WTC11 (cell line): ENCODE results near the gene CTCFL. TPM values are rescaled to one million over a fixed set of nuclear protein-coding genes. Genes with fewer than 3 reads are reported as not detected.

Experiments
- ATAC-seq: fragments of 200-7000 bp; cut with Tn5 transposase; 2 replicates; pipeline ENCODE4 v1.10.0; 2021; ENCODE audit warnings: mild to moderate bottlenecking, moderate library complexity
- CTCF ChIA-PET: fragments of 300-600 bp; sonication (Branson Sonifier 250); formaldehyde crosslinking; loops from one replicate; lab custom pipeline; 2021; ENCODE audit warnings: antibody characterized with exemption; lab: Charles Lee
- POLR2A ChIA-PET: fragments of 350-600 bp; sonication (Branson Sonifier 250); formaldehyde crosslinking; loops from one replicate; lab custom pipeline; 2021; ENCODE audit warnings: antibody characterized with exemption; lab: Charles Lee
- DNase-seq: peaks from one replicate; pipeline ENCODE4 v3.0.0; 2021; ENCODE audit warnings: low spot score
- H3K27ac Mint-ChIP-seq: 2 replicates; pipeline ENCODE4 v1.8.0; 2021; ENCODE audit warnings: mixed read lengths
- H3K27me3 Mint-ChIP-seq: 2 replicates; pipeline ENCODE4 v1.8.0; 2021; ENCODE audit warnings: low read depth, mild to moderate bottlenecking, moderate library complexity, mixed read lengths
- H3K36me3 Mint-ChIP-seq: 2 replicates; pipeline ENCODE4 v1.8.0; 2021; ENCODE audit warnings: mixed read lengths
- H3K4me1 Mint-ChIP-seq: 2 replicates; pipeline ENCODE4 v1.8.0; 2022; ENCODE audit warnings: mixed read lengths
- H3K4me3 Mint-ChIP-seq: 2 replicates; pipeline ENCODE4 v1.8.0; 2021; ENCODE audit warnings: mild to moderate bottlenecking, moderate library complexity, mixed read lengths
- H3K9me3 Mint-ChIP-seq: 2 replicates; pipeline ENCODE4 v1.8.0; 2021; ENCODE audit warnings: mixed read lengths
- ATF1 ChIP-seq: sonication (generic); formaldehyde crosslinking; IDR thresholded peaks from 2 replicates; pipeline ENCODE4 v1.8.1; 2023; ENCODE audit warnings: mild to moderate bottlenecking, moderate library complexity, missing genetic modification reagents
- CBFB ChIP-seq: sonication (generic); formaldehyde crosslinking; IDR thresholded peaks from 2 replicates; pipeline ENCODE4 v1.8.1; 2022; ENCODE audit warnings: mild to moderate bottlenecking, low read depth, missing genetic modification reagents
- CREM ChIP-seq: sonication (generic); formaldehyde crosslinking; IDR thresholded peaks from 2 replicates; pipeline ENCODE4 v1.8.1; 2022; ENCODE audit warnings: mild to moderate bottlenecking, missing genetic modification reagents, moderate library complexity
- E2F1 ChIP-seq: sonication (generic); formaldehyde crosslinking; IDR thresholded peaks from 2 replicates; pipeline ENCODE4 v1.8.0; 2022; ENCODE audit warnings: mild to moderate bottlenecking, missing genetic modification reagents
- E2F5 ChIP-seq: sonication (generic); formaldehyde crosslinking; IDR thresholded peaks from 2 replicates; pipeline ENCODE4 v1.8.1; 2022; ENCODE audit warnings: mild to moderate bottlenecking, moderate library complexity, missing genetic modification reagents
- FOXJ3 ChIP-seq: sonication (generic); formaldehyde crosslinking; IDR thresholded peaks from 2 replicates; pipeline ENCODE4 v1.9.0; 2021; ENCODE audit warnings: missing genetic modification reagents, mild to moderate bottlenecking, borderline replicate concordance
- FOXP1 ChIP-seq: sonication (generic); formaldehyde crosslinking; IDR thresholded peaks from 2 replicates; pipeline ENCODE4 v1.8.0; 2022; ENCODE audit warnings: missing genetic modification reagents, mild to moderate bottlenecking, moderate library complexity, borderline replicate concordance
- GABPB1 ChIP-seq: sonication (generic); formaldehyde crosslinking; IDR thresholded peaks from 2 replicates; pipeline ENCODE4 v1.8.1; 2023; ENCODE audit warnings: mild to moderate bottlenecking, missing genetic modification reagents
- IRF1 ChIP-seq: sonication (generic); formaldehyde crosslinking; IDR thresholded peaks from 2 replicates; pipeline ENCODE4 v1.8.0; 2023; ENCODE audit warnings: missing genetic modification reagents
- IRF2 ChIP-seq: sonication (generic); formaldehyde crosslinking; IDR thresholded peaks from 2 replicates; pipeline ENCODE4 v1.8.0; 2022; ENCODE audit warnings: low read depth, missing genetic modification reagents, borderline replicate concordance
- MAX ChIP-seq: sonication (generic); formaldehyde crosslinking; IDR thresholded peaks from 2 replicates; pipeline ENCODE4 v1.8.0; 2022; ENCODE audit warnings: mild to moderate bottlenecking, missing genetic modification reagents
- NFYB ChIP-seq: sonication (generic); formaldehyde crosslinking; conservative IDR thresholded peaks from 2 replicates; pipeline ENCODE4 v1.8.0; 2022; ENCODE audit warnings: low read depth, missing genetic modification reagents
- NR3C1 ChIP-seq: sonication (generic); formaldehyde crosslinking; conservative IDR thresholded peaks from 2 replicates; pipeline ENCODE4 v1.8.1; 2023; ENCODE audit warnings: low read depth, mild to moderate bottlenecking, missing genetic modification reagents
- OVOL2 ChIP-seq: fragments of 250-450 bp; sonication (Bioruptor Pico); IDR thresholded peaks from 2 replicates; pipeline ENCODE4 v1.9.0; 2021; ENCODE audit warnings: mild to moderate bottlenecking, borderline replicate concordance
- PREB ChIP-seq: sonication (generic); formaldehyde crosslinking; IDR thresholded peaks from 2 replicates; pipeline ENCODE4 v1.8.1; 2022; ENCODE audit warnings: mild to moderate bottlenecking, missing genetic modification reagents, moderate library complexity, borderline replicate concordance
- SOX15 ChIP-seq: fragments of 250-450 bp; sonication (Bioruptor Pico); IDR thresholded peaks from 2 replicates; pipeline ENCODE4 v1.9.0; 2021; ENCODE audit warnings: mild to moderate bottlenecking
- ZBTB21 ChIP-seq: sonication (generic); formaldehyde crosslinking; IDR thresholded peaks from 2 replicates; pipeline ENCODE4 v1.8.1; 2023; ENCODE audit warnings: mild to moderate bottlenecking, missing genetic modification reagents, borderline replicate concordance
- ZNF138 ChIP-seq: sonication (generic); formaldehyde crosslinking; conservative IDR thresholded peaks from 2 replicates; pipeline ENCODE4 v1.8.1; 2022; ENCODE audit warnings: mild to moderate bottlenecking, moderate library complexity, missing genetic modification reagents
- ZNF281 ChIP-seq: sonication (generic); formaldehyde crosslinking; IDR thresholded peaks from 2 replicates; pipeline ENCODE4 v1.8.0; 2023; ENCODE audit warnings: mild to moderate bottlenecking, missing genetic modification reagents
- ZNF396 ChIP-seq: fragments of 250-450 bp; sonication (Bioruptor Pico); IDR thresholded peaks from 2 replicates; pipeline ENCODE4 v1.8.0; 2021; ENCODE audit warnings: mild to moderate bottlenecking, moderate library complexity, borderline replicate concordance
- ZNF425 ChIP-seq: fragments of 250-450 bp; sonication (Bioruptor Pico); conservative IDR thresholded peaks from 2 replicates; pipeline ENCODE4 v1.9.0; 2021; ENCODE audit warnings: mild to moderate bottlenecking
- ZSCAN18 ChIP-seq: fragments of 250-450 bp; sonication (Bioruptor Pico); IDR thresholded peaks from 2 replicates; pipeline ENCODE4 v2.1.2; 2022; ENCODE audit warnings: mild to moderate bottlenecking, moderate library complexity
- total RNA-seq: library from RNA; stranded (reverse); gene quantifications from 3 replicates; pipeline ENCODE4 v1.2.3, GENCODE V29; 2021

Gene CTCFL
- total RNA-seq, 1 experiment from 2014 or later, result 0.70 TPM

GRCh38 chr20:57505979-57506378 is 19.0 kb downstream of the CTCFL start (continued):
- no peak for TF ChIP-seq MAX
- TF ChIP-seq CREM, result no peak
- no peak for TF ChIP-seq GABPB1
- TF ChIP-seq ZBTB21 (CRISPR knock-in tag), result no peak
- no peak for TF ChIP-seq IRF1 (CRISPR knock-in tag)
- TF ChIP-seq ZNF396 (CRISPR knock-in tag), result no peak
- no peak for TF ChIP-seq NFYB (CRISPR knock-in tag)
- no peak for TF ChIP-seq SOX15 (CRISPR knock-in tag)
- no peak for TF ChIP-seq E2F1 (CRISPR knock-in tag)

GRCh38 chr20:57504411-57504810 is 20.5 kb downstream of the CTCFL start:
- H3K27me3 Mint-ChIP-seq, result no peaks in the 10 kb centered on the region
- POLR2A ChIA-PET, result no interaction called here
- TF ChIP-seq NR3C1 (no peak), ZSCAN18 (CRISPR knock-in tag) (no peak), ZNF281 (CRISPR knock-in tag) (no peak)
- TF ChIP-seq, all 79 proteins: peak for 0
- peaks cover 3% of the 10 kb centered on the region; the same call in 1 of the 2 replicates for H3K9me3 Mint-ChIP-seq
- H3K27ac Mint-ChIP-seq, result no peak overlapping the region
- no peaks in the 10 kb centered on the region for H3K36me3 Mint-ChIP-seq
- CTCF ChIA-PET, result interaction anchor here (0.6 to 1.0 kb wide), 2 partner anchors 79 to 84 kb away, joined by 3 read pairs; no protein-coding TSS in a partner anchor
- peaks cover 28% of the 10 kb centered on the region for H3K4me1 Mint-ChIP-seq
- ATAC-seq (no peak), DNase-seq (no peak)
- H3K4me3 Mint-ChIP-seq, result no peak overlapping the region

- H3K36me3 Mint-ChIP-seq, result no peaks in the 10 kb centered on the region
- POLR2A ChIA-PET, result no interaction called here
- CTCF ChIA-PET, result interaction anchor here (1.0 to 1.8 kb wide), 3 partner anchors 11 to 120 kb away, joined by 3 to 5 read pairs (median 3); no protein-coding TSS in a partner anchor
- no peak for DNase-seq
- H3K4me3 Mint-ChIP-seq, result no peak overlapping the region
- no peaks in the 10 kb centered on the region for H3K27me3 Mint-ChIP-seq
- ATAC-seq, result no peak
- H3K4me1 Mint-ChIP-seq, result peaks cover 26% of the 10 kb centered on the region
- no peak overlapping the region for H3K27ac Mint-ChIP-seq
- H3K9me3 Mint-ChIP-seq, result peaks cover 3% of the 10 kb centered on the region; the same call in 1 of the 2 replicates
- no peak for TF ChIP-seq ATF1 (CRISPR knock-in tag)
- no peak for TF ChIP-seq ZNF138
- no peak for TF ChIP-seq CBFB (CRISPR knock-in tag)
- TF ChIP-seq FOXP1 (CRISPR knock-in tag), result no peak
- no peak for TF ChIP-seq FOXJ3 (CRISPR knock-in tag)
- no peak for TF ChIP-seq OVOL2 (CRISPR knock-in tag)
- no peak for TF ChIP-seq IRF2 (CRISPR knock-in tag)
- no peak for TF ChIP-seq E2F5 (CRISPR knock-in tag)
- no peak for TF ChIP-seq PREB (CRISPR knock-in tag)
- no peak for TF ChIP-seq ZNF425 (CRISPR knock-in tag)
Measured at GRCh38 chr20:57503035-57503658, 21.8 kb downstream of the CTCFL start.
